ENCODE data around the gene PPP1R10. TPM values are rescaled to one million over a fixed set of nuclear protein-coding genes. Genes with fewer than 3 reads are reported as not detected.

Gene PPP1R10
- total RNA-seq, 1 experiment from 2014 or later, result 69.5 TPM

- intact Hi-C loops (cut with micrococcal nuclease; ENCODE audit: unreplicated experiment), result no loop called here
- no peaks in the 10 kb centered on the region for H3K9me3 ChIP-seq (ENCODE audit: insufficient read depth, low read depth)
- no peak for TF ChIP-seq EZH2 (IDR thresholded peaks at IDR 0.05; ENCODE audit: low read depth)
- TF ChIP-seq, protein P1, sequence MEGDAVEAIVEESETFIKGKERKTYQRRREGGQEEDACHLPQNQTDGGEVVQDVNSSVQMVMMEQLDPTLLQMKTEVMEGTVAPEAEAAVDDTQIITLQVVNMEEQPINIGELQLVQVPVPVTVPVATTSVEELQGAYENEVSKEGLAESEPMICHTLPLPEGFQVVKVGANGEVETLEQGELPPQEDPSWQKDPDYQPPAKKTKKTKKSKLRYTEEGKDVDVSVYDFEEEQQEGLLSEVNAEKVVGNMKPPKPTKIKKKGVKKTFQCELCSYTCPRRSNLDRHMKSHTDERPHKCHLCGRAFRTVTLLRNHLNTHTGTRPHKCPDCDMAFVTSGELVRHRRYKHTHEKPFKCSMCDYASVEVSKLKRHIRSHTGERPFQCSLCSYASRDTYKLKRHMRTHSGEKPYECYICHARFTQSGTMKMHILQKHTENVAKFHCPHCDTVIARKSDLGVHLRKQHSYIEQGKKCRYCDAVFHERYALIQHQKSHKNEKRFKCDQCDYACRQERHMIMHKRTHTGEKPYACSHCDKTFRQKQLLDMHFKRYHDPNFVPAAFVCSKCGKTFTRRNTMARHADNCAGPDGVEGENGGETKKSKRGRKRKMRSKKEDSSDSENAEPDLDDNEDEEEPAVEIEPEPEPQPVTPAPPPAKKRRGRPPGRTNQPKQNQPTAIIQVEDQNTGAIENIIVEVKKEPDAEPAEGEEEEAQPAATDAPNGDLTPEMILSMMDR (conservative IDR thresholded peaks at IDR 0.05), result no peak
- H2AFZ ChIP-seq, result no peak overlapping the region
- H3K79me2 ChIP-seq (ENCODE audit: low read depth), result peaks cover 34% of the 10 kb centered on the region
- H3K27ac ChIP-seq, result no peak overlapping the region
- H3K4me1 ChIP-seq (replicated peaks; ENCODE audit: insufficient read depth), result peaks cover 17% of the 10 kb centered on the region
- DNase-seq, result no peak
- no peak overlapping the region for H3K4me2 ChIP-seq
- no peaks in the 10 kb centered on the region for H3K9me2 ChIP-seq (ENCODE audit: insufficient read depth)
- BruUV-seq (replicated peaks), result no TSS peak
- H3K4me3 ChIP-seq, result no peak overlapping the region
- H3K36me3 ChIP-seq (ENCODE audit: low read depth), result peaks cover 23% of the 10 kb centered on the region
- no peaks in the 10 kb centered on the region for H3K27me3 ChIP-seq (ENCODE audit: insufficient read depth, low read depth)
- CTCF ChIA-PET, result interaction anchor here (1.2 kb wide), 1 partner anchor 22 kb away, joined by 5 read pairs; no protein-coding TSS in a partner anchor
- POLR2A ChIA-PET (ENCODE audit: unreplicated experiment), result interaction anchor here (0.6 kb wide), 2 partner anchors 27 to 110 kb away, joined by 4 to 21 read pairs; no protein-coding TSS in a partner anchor
- peaks cover 13% of the 10 kb centered on the region for H4K20me1 ChIP-seq (ENCODE audit: insufficient read depth)
- H3F3A ChIP-seq (ENCODE audit: insufficient read depth, low read depth), result peaks cover 16% of the 10 kb centered on the region; the same call in 1 of the 2 replicates
Measured at GRCh38 chr6:30554404-30554803, 62.6 kb downstream of the PPP1R10 start.

Small RNAs within 50 kb of the gene (microRNA-seq; reads per million reads assigned to microRNA genes)
- 230 reads per million, percentile 61 among the genes with 10 or more reads in this experiment for gene MIR877 (ENCODE audit: borderline number of aligned reads, borderline replicate concordance)

Other genes with a start within 250 kb of the PPP1R10 start
- gene HLA-E, start 127.7 kb downstream of the PPP1R10 start, total RNA-seq (2021), result 125 and 160 TPM in 2 replicates
- 114 and 123 TPM in 2 replicates for gene GNL1, start 60.8 kb downstream of the PPP1R10 start, total RNA-seq (2021)
- 14.7 and 16.9 TPM in 2 replicates for gene PRR3, start 59.9 kb downstream of the PPP1R10 start, total RNA-seq (2021)
- gene ABCF1, start 45.8 kb downstream of the PPP1R10 start, total RNA-seq (2021), result 64.0 and 73.7 TPM in 2 replicates
- 65.2 and 86.8 TPM in 2 replicates for gene MRPS18B, start 597 bp upstream of the PPP1R10 start, total RNA-seq (2021)
- gene ATAT1, start 9.6 kb upstream of the PPP1R10 start, total RNA-seq (2021), result 15.1 and 29.4 TPM in 2 replicates
- gene C6orf136, start 29.9 kb upstream of the PPP1R10 start, total RNA-seq (2021), result 21.2 and 33.3 TPM in 2 replicates
- gene DHX16, start 55.8 kb upstream of the PPP1R10 start, total RNA-seq (2021), result 42.1 and 43.5 TPM in 2 replicates
- gene PPP1R18, start 69.4 kb upstream of the PPP1R10 start, total RNA-seq (2021), result 56.2 and 68.6 TPM in 2 replicates
- 25.8 and 38.3 TPM in 2 replicates for gene NRM, start 73.7 kb upstream of the PPP1R10 start, total RNA-seq (2021)
- gene MDC1, start 100.0 kb upstream of the PPP1R10 start, total RNA-seq (2021), result 72.9 and 81.6 TPM in 2 replicates
- 697 and 901 TPM in 2 replicates for gene TUBB, start 103.1 kb upstream of the PPP1R10 start, total RNA-seq (2021)
- 225 and 234 TPM in 2 replicates for gene FLOT1, start 125.4 kb upstream of the PPP1R10 start, total RNA-seq (2021)
- gene IER3, start 127.3 kb upstream of the PPP1R10 start, total RNA-seq (2021), result 107 and 117 TPM in 2 replicates

Measured in PC-9 (cell line).